Stimulated activated CD4-positive, alpha-beta T cell treated with anti-CD3 and anti-CD28 coated beads, TNF-alpha, amount 100 ng/mL, for 48 hours (primary cell): ENCODE data around the gene P2RY4.
"Not testable (repeated sequence)": the region's sequence is repeated elsewhere in the genome, so short reads cannot be mapped to it uniquely, and the experiment has no call there.

Source experiments
- DNase-seq, 3 donors: peaks; one replicate each; pipeline ENCODE4 v3.0.0-alpha.2; 2020; ENCODE audit warnings: low read depth in 3 of 3

Gene P2RY4

DNA sequence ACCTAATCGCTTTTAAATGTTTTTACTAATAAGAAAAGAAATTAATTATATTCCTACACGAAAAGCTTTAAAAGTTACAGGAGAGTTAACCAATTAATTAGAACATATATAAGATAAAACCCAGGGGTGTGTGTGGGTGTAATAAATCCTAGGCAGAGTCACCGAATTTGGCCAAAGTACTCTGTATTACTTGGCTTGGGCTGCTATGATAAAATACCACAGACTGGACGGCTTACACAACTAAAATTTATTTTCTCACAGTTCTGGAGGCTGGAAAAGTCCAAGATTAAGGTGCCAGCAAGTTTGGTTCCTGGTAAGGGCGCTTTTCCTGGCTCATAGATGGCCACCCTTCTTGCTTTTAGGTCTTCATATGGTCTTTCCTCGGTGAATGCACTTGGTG lies 15.1 kb downstream of the P2RY4 start:
- no peak for DNase-seq

DNA sequence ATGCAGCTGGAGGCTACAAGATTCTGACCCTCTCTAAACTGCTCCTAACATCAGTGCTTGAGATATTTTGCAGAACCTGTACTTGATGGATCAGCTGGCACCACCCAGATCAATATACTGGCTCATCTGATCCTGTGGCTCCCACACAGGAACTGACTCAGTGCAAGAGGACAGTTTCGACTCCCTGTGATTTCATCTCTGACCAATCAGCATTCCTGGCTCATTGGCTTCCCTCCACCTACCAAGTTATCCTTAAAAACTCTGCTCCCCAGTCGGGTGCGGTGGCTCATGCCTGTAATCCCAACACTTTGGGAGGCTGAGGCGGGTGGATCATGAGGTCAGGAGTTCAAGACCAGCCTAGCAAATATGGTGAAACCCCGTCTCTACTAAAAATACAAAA lies 16.4 kb downstream of the P2RY4 start:
- not testable (repeated sequence) for DNase-seq

DNA sequence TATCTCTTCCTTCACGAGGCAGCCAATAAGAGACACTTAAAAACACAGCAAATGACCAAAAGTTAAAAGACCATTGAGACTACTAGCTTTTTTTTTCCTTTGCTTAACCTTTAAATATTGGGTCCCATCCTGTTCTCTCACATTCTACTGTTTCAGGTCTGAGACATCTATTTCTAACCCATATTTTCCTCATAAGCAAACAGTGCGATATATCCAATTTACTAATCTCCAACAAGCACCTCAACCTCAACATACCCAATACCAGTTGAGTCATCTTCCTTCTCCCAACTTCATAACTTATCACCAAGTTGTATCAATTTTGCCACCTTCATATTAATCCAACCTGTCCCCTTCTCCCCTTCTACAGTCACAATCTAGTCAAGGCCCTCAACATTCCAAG lies 18.5 kb downstream of the P2RY4 start:
- DNase-seq = no peak

DNA sequence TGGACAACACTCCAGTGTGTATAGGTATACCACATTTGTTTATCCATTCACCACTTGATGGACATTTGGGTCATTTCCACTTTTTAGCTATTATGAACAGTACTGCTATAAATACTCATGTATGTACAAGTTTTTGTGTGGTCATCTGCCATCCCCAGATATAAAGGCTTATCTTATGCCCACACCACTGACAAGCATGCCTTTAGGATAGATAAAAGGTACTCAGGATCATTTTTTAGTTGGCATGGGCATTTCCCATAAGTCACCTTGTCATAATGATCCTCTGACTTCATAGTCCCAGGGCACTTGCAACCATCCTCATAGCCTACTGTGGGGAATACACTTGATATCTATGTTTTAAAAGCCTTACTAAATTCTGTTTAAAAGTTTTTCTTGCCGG lies 19.3 kb downstream of the P2RY4 start:
- no peak for DNase-seq

DNA sequence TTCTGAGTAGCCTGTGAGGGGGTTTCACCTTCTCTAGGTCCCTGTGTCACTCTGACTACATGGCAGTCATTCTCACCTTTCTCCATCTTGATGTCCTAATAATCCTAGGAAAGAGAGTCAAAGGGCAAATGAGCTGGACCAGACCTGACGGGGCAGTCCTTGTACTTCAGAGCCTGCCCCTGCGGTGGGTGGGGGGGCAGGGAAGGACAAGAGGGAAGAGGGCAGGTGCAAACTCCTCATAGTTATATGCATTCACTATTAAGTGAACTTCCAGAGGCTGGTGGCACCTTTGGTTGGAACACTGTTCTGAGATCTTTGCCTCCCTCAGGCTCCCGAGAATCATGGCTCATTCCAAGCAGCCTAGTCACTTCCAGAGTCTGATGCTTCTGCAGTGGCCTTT lies 25.6 kb downstream of the P2RY4 start, which contains the start of gene AWAT1:
Gene AWAT1 (plus strand): TSS at position 301 of the 400 bp plus-strand sequence. CDS start 41 bp downstream, at position 342.
- DNase-seq = no peak

DNA sequence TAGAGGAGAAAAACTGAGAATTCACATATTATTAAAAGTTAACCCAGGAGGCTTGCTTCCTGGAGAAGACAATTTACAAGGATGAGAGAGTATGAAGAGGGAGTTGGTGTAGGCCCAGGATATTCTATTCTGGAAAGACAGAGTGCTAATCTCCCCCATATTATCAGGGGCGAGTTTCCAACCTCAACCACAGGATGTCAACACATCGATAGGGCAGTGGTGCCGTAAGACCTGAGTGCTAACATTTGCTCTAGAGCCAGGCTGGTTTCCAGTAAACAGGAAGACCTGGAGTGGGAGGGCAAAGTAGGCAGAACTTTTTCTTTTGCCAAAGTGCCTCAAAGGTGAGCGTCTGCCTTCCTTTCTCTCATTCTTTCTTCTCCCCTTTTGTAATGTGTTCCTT lies 28.3 kb downstream of the P2RY4 start:
- DNase-seq = no peak

DNA sequence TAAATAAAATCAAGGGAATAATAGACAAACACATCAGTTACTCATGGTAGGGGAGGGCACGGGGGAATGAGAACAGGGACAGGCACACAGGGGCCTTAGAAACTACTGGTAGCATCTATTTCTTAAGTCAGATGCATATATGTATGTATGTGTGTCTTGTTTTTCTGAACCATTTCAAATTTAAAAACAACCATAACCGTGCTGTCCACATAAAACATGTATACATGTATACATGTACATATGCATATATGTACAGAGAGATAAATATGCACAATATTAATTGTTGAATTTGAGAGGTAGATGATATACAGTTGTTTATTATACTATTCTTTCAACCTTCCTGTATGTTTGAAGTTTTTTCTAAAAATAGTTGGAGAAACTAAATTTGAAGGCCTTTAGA lies 33.3 kb downstream of the P2RY4 start:
- no peak for DNase-seq

DNA sequence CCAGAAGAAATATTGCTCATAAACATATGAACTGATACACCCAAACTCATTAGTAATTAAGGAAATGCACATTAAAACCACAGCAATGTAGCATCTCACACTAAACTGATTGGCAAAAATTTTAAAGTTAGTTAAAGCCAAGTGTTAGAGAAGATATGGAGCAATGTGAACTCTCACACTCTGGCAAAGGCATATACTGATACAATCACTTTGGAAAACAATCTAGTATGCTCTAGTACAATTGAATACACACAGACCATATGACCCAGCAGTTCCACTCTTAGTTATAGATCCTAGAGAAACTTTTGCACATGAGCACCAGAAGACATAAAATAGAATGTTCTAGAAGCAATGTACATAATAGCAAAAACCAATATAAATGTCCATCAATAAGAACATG lies 34.0 kb downstream of the P2RY4 start:
- no peak for DNase-seq

DNA sequence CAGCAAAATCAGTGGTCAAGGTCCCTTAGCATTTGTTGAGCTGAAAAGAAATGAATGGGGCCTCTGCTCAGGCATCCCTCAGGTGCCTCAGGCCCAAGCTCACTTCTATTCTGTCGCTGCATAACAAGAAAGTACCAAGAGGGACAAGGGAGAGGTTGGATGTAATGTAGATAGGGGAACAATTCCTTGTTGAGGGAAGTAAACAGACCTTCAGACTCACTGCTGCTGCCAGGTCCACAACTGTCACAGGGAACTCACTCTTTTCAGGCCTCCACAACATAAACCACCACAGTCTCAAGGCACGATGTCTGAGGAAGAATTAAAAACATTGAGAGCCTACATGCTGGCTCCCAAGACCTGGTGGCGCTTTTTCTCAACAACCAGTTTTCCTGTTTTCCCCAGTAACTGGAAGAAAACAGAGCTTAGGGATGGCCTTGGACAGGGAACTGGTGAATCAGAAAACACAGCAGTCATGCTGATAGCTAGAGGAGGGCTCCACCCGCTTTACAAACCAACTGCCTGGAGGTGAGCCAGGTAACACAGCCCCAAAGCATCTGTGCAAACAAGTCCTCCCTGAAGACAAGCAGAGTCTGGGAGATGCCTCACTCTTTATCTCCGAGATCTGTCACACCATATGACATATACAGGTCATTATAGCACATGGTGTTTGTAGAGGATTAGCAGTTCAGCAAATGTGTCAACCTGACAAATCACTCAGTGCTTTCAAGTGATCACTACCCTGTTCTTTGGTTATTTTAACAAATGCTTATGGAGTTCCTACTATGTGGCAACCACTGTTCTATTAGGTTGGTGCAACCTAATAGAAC lies 39.9 kb downstream of the P2RY4 start:
- DNase-seq = no peak

DNA sequence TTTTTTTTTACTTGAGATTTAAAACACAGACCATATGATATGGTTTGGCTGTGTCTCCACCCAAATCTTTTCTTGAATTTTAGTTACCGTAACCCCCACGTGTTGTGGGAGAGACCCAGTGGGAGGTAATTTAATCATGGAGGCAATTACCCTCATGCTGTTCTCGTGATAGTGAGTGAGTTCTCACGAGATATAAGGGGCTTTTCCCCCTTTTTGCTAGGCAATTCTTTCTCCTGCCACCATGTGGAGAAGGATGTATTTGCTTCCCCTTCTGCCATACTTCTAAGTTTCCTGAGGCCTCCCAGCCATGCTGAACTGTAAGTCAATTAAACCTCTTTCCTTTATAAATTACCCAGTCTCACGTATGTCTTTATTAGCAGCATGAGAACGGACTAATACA lies 50.4 kb downstream of the P2RY4 start:
- not testable (repeated sequence) for DNase-seq

DNA sequence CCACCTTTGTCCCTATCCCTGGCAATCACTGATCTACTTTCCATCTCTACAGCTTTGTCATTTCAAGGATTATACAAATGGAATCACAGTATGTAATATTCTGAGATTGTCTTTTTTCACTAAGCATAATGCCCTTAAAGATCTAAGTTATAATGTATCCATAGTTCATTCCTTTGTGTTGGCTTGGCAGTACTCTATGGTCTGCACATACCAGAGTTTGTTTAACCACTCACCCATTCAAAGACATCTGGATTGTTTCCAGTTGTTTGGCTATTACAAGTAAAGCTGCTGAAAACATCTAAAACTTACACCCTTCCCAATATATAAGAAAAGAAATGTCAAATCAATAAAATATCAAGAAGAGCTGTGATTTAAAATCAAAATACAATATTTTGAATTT lies 51.5 kb downstream of the P2RY4 start:
- no peak for DNase-seq
